Mesenchymal stem cell (in vitro differentiated cells and primary cell): Measurements from ENCODE around the gene COX10.

Experiments
- DNase-seq: peaks from one replicate; pipeline ENCODE4 v3.0.0-alpha.2; 2013
- H2AFZ ChIP-seq: one replicate; pipeline ENCODE4 v1.6.1; 2013; ENCODE audit warnings: low read depth, mild to moderate bottlenecking, control low read depth, inconsistent platforms, low read length, moderate library complexity
- H2AK5ac ChIP-seq: 2 replicates; pipeline ENCODE4 v1.6.1; 2013; ENCODE audit warnings: low read length, moderate library complexity, mild to moderate bottlenecking, inconsistent platforms; ENCODE audit not compliant: severe bottlenecking
- H2BK120ac ChIP-seq: one replicate; pipeline ENCODE4 v1.6.1; 2013; ENCODE audit warnings: low read depth, mild to moderate bottlenecking, inconsistent platforms, low read length, moderate library complexity
- H2BK12ac ChIP-seq, 2 experiments: one replicate each; pipeline ENCODE4 v1.6.1; 2013; ENCODE audit warnings: inconsistent platforms in 2 of 2, low read length in 2 of 2, mild to moderate bottlenecking in 2 of 2, moderate library complexity in 2 of 2, control low read depth in 1 of 2
- H2BK15ac ChIP-seq: one replicate; pipeline ENCODE4 v1.6.1; 2013; ENCODE audit warnings: mild to moderate bottlenecking, low read depth, inconsistent platforms; ENCODE audit not compliant: poor library complexity, severe bottlenecking
- H2BK5ac ChIP-seq: 2 replicates; pipeline ENCODE4 v1.6.1; 2013; ENCODE audit warnings: low read depth, mild to moderate bottlenecking, low read length, control low read depth, inconsistent platforms; ENCODE audit not compliant: poor library complexity, severe bottlenecking
- H3K14ac ChIP-seq, 2 experiments: one replicate each; pipeline ENCODE4 v1.6.1; 2013; ENCODE audit warnings: inconsistent platforms in 2 of 2, low read length in 2 of 2, control low read depth in 1 of 2, mild to moderate bottlenecking in 1 of 2, moderate library complexity in 1 of 2
- H3K18ac ChIP-seq, 2 experiments: one replicate each; pipeline ENCODE4 v1.6.1; 2013; ENCODE audit warnings: inconsistent platforms in 2 of 2, low read length in 2 of 2, control low read depth in 1 of 2, low read depth in 1 of 2, mild to moderate bottlenecking in 1 of 2
- H3K23ac ChIP-seq, 2 experiments: one replicate each; pipeline ENCODE4 v1.6.1; 2013; ENCODE audit warnings: inconsistent platforms in 2 of 2, low read length in 2 of 2, mild to moderate bottlenecking in 2 of 2, moderate library complexity in 2 of 2, control low read depth in 1 of 2
- H3K27ac ChIP-seq: 2 replicates; pipeline ENCODE4 v1.5.1; 2013; ENCODE audit warnings: mild to moderate bottlenecking, moderate library complexity, low read length, control low read depth, inconsistent platforms; ENCODE audit not compliant: poor library complexity, severe bottlenecking
- H3K27me3 ChIP-seq, 2 experiments: 2 replicates each; pipeline versions ENCODE4 v1.6.1 to v1.7.0; 2013; ENCODE audit warnings: low read length in 2 of 2, mild to moderate bottlenecking in 2 of 2, moderate library complexity in 2 of 2, control low read depth in 1 of 2, inconsistent platforms in 1 of 2; ENCODE audit not compliant: control insufficient read depth in 1 of 2, insufficient read depth in 1 of 2
- H3K36me3 ChIP-seq, 2 experiments: 2 replicates each; pipeline versions ENCODE4 v1.6.1 to v1.7.0; 2013; ENCODE audit warnings: low read length in 2 of 2, control low read depth in 1 of 2, inconsistent platforms in 1 of 2, low read depth in 1 of 2, mild to moderate bottlenecking in 1 of 2; ENCODE audit not compliant: insufficient read depth in 2 of 2, control insufficient read depth in 1 of 2
- H3K4ac ChIP-seq, 2 experiments: one replicate each; pipeline ENCODE4 v1.6.1; 2013; ENCODE audit warnings: inconsistent platforms in 2 of 2, low read length in 2 of 2, mild to moderate bottlenecking in 2 of 2, moderate library complexity in 2 of 2, control low read depth in 1 of 2, low read depth in 1 of 2
- H3K4me1 ChIP-seq: 2 replicates; pipeline ENCODE4 v1.6.1; 2013; ENCODE audit warnings: low read depth, low read length, control low read depth; ENCODE audit not compliant: control insufficient read depth, insufficient read depth
- H3K4me2 ChIP-seq: 2 replicates; pipeline ENCODE4 v1.6.1; 2013; ENCODE audit warnings: low read length, mild to moderate bottlenecking, inconsistent platforms; ENCODE audit not compliant: poor library complexity, severe bottlenecking
- H3K4me3 ChIP-seq, 2 experiments: 2 replicates each; pipeline versions ENCODE4 v1.5.1 to v1.7.0; 2013; ENCODE audit warnings: low read length in 2 of 2, mild to moderate bottlenecking in 2 of 2, control low read depth in 1 of 2, low read depth in 1 of 2; ENCODE audit not compliant: insufficient read depth in 1 of 2
- H3K79me1 ChIP-seq: replicated peaks from 2 replicates; pipeline ENCODE4 v1.6.1; 2013; ENCODE audit warnings: mild to moderate bottlenecking, control low read depth, low read length, inconsistent platforms; ENCODE audit not compliant: poor library complexity, severe bottlenecking
- H3K9ac ChIP-seq: 2 replicates; pipeline ENCODE4 v1.7.0; 2013; ENCODE audit warnings: mild to moderate bottlenecking, low read length, moderate library complexity
- H3K9me3 ChIP-seq: 2 replicates; pipeline ENCODE4 v1.7.0; 2013; ENCODE audit warnings: mild to moderate bottlenecking, low read length; ENCODE audit not compliant: control insufficient read depth
- H4K8ac ChIP-seq: one replicate; pipeline ENCODE4 v1.6.1; 2013; ENCODE audit warnings: inconsistent platforms, mild to moderate bottlenecking, low read length, moderate library complexity
- H4K91ac ChIP-seq: one replicate; pipeline ENCODE4 v1.6.1; 2013; ENCODE audit warnings: mild to moderate bottlenecking, low read length, inconsistent platforms
- WGBS: methylation state at CpG from one replicate; pipeline ENCODE4 v1.1.7; 2013; ENCODE audit warnings: mixed read lengths; 5-methylcytosine and 5-hydroxymethylcytosine counted together

Gene COX10

GRCh38 chr17:14198575-14198974 lies 129.3 kb downstream of the COX10 start:
- Histone ChIP-seq H3K4me3 (no peak overlapping the region), H3K23ac (no peak overlapping the region), H4K91ac (no peak overlapping the region), H3K36me3 (peaks cover 3 to 5% of the 10 kb centered on the region in 2 experiments), H3K4me2 (no peak overlapping the region), H3K4me1 (no peaks in the 10 kb centered on the region), H3K27ac (no peak overlapping the region), H2BK15ac (no peak overlapping the region), H3K27me3 (no peaks in the 10 kb centered on the region), H2BK12ac (no peak overlapping the region), H2BK120ac (no peak overlapping the region), H3K14ac (no peak overlapping the region), H3K9me3 (no peaks in the 10 kb centered on the region), H3K79me1 (peaks cover 5% of the 10 kb centered on the region), H3K4ac (no peak overlapping the region), H3K18ac (no peak overlapping the region), H4K8ac (no peak overlapping the region), H2AFZ (no peak overlapping the region), H3K9ac (no peak overlapping the region), H2AK5ac (no peak overlapping the region), H2BK5ac (no peak overlapping the region)
- no CpG with 5 or more reads among the region's 4 CpGs for WGBS
- DNase-seq, result no peak

- Histone ChIP-seq H3K14ac (no peak overlapping the region), H3K9me3 (no peaks in the 10 kb centered on the region), H2AK5ac (no peak overlapping the region), H3K9ac (no peak overlapping the region), H3K4me2 (no peak overlapping the region), H4K91ac (no peak overlapping the region), H2BK15ac (no peak overlapping the region), H2BK12ac (no peak overlapping the region), H4K8ac (no peak overlapping the region), H2AFZ (no peak overlapping the region), H3K27me3 (no peaks in the 10 kb centered on the region), H3K4me1 (no peaks in the 10 kb centered on the region), H2BK120ac (no peak overlapping the region), H3K23ac (no peak overlapping the region), H3K36me3 (peaks cover 3 to 5% of the 10 kb centered on the region in 2 experiments), H2BK5ac (no peak overlapping the region), H3K79me1 (peaks cover 5% of the 10 kb centered on the region), H3K18ac (no peak overlapping the region), H3K4me3 (no peak overlapping the region), H3K4ac (no peak overlapping the region), H3K27ac (no peak overlapping the region)
- DNase-seq, result no peak
- over 99% methylated on average over 5 of the region's 5 CpGs for WGBS
Observed at GRCh38 chr17:14199601-14200000, 130.3 kb downstream of the COX10 start.

GRCh38 chr17:14200354-14200753 lies 131.1 kb downstream of the COX10 start:
- Histone ChIP-seq H3K36me3 (peaks cover 5% of the 10 kb centered on the region in 2 experiments), H3K79me1 (peaks cover 7% of the 10 kb centered on the region), H3K4ac (no peak overlapping the region), H3K4me3 (no peak overlapping the region), H2BK15ac (no peak overlapping the region), H3K4me1 (no peaks in the 10 kb centered on the region), H3K23ac (no peak overlapping the region), H4K8ac (no peak overlapping the region), H3K27me3 (no peaks in the 10 kb centered on the region), H3K14ac (no peak overlapping the region), H3K9me3 (no peaks in the 10 kb centered on the region), H3K4me2 (no peak overlapping the region), H3K27ac (no peak overlapping the region), H2AK5ac (no peak overlapping the region), H2BK12ac (no peak overlapping the region), H2AFZ (no peak overlapping the region), H4K91ac (no peak overlapping the region), H3K18ac (no peak overlapping the region), H2BK120ac (no peak overlapping the region), H3K9ac (no peak overlapping the region), H2BK5ac (no peak overlapping the region)
- DNase-seq, result no peak
- WGBS, result 92% methylated on average over 2 of the region's 4 CpGs

GRCh38 chr17:14201021-14201987 lies 132.0 kb downstream of the COX10 start:
- WGBS, result 82% methylated on average over 8 of the region's 10 CpGs
- H2BK12ac ChIP-seq, result no peak overlapping the region
- H4K91ac ChIP-seq, result no peak overlapping the region
- peaks cover 4 to 9% of the 10 kb centered on the region in 2 experiments for H3K36me3 ChIP-seq
- no peak overlapping the region for H3K4ac ChIP-seq
- H3K23ac ChIP-seq, result no peak overlapping the region
- no peak overlapping the region for H3K9ac ChIP-seq
- H3K27ac ChIP-seq, result no peak overlapping the region
- peaks cover 6% of the 10 kb centered on the region for H3K79me1 ChIP-seq
- peaks cover 4% of the 10 kb centered on the region for H3K4me1 ChIP-seq
- no peak overlapping the region for H3K4me2 ChIP-seq
- H3K27me3 ChIP-seq, result no peaks in the 10 kb centered on the region
- H2AFZ ChIP-seq, result no peak overlapping the region
- no peak overlapping the region for H3K4me3 ChIP-seq
- H2BK15ac ChIP-seq, result no peak overlapping the region
- no peak overlapping the region for H2AK5ac ChIP-seq
- H3K9me3 ChIP-seq, result no peaks in the 10 kb centered on the region
- no peak overlapping the region for H3K14ac ChIP-seq
- H2BK5ac ChIP-seq, result no peak overlapping the region
- DNase-seq, result no peak
- H3K18ac ChIP-seq, result no peak overlapping the region
- H2BK120ac ChIP-seq, result no peak overlapping the region
- H4K8ac ChIP-seq, result no peak overlapping the region
